HT-29 (cell line): ENCODE data around the gene ZNF322. TPM values are rescaled to one million over a fixed set of nuclear protein-coding genes. Genes with fewer than 3 reads are reported as not detected.

Experiments
- DNase-seq: peaks from one replicate; pipeline ENCODE4 v3.0.0-alpha.2; 2015; ENCODE audit warnings: low spot score
- total RNA-seq: library from RNA; depleted of rRNA; stranded (reverse); fragments of >200 nt; shearing (Covaris generic); gene quantifications from 2 replicates; pipeline ENCODE4 v1.2.3, GENCODE V29; 2014; rRNA removed

The ZNF322 gene
- total RNA-seq, 1 experiment from 2014 or later: 21.5 TPM

DNA sequence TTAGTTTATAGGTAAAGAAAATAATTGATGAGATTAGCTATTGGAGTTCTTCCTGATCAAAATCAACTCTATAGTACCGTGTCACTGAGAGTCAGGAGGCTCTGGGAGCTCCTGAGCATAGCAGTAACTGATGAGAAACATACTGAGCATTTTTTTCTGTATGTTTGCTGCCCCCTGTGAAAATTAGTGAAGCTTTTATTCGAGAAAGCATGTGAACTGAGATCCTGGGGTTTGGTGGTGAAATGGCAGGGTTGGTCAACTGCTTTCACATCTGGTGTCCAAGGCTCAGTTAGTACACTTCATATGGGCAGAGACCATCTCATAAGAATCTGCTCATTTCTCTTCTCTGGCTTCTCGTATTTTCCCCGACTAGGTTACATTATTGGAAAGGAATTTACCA lies 66.9 kb downstream of the ZNF322 start:
- DNase-seq: no peak

DNA sequence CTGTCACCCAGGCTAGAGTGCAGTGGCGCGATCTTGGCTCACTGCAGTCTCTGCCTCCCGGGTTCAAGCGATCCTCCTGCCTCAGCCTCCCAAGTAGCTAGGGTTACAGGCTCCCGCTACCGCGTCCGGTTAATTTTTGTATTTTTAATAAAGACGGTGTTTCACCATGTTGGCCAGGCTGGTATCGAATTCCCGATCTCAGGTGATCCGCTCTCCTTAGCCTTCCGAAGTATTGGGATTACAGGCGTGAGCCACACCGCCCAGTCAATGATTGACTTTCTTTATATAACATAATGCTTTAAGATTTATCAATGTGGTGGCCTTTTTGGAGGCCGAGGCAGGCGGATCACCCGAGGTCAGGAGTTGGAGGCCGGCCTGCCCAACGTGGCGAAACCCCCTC lies 70.6 kb downstream of the ZNF322 start:
- no peak for DNase-seq

Other genes with a start within 250 kb of the ZNF322 start
- gene BTN3A3, start 219.2 kb downstream of the ZNF322 start, total RNA-seq: 1.3 and 3.7 TPM in 2 replicates
- 8.0 and 9.4 TPM in 2 replicates for gene BTN2A1, start 201.8 kb downstream of the ZNF322 start, total RNA-seq
- gene BTN1A1, start 159.4 kb downstream of the ZNF322 start, total RNA-seq: not detected in 2 replicates
- 23.6 and 26.3 TPM in 2 replicates for gene HMGN4, start 121.4 kb downstream of the ZNF322 start, total RNA-seq
- 27.0 and 32.2 TPM in 2 replicates for gene ABT1, start 62.8 kb downstream of the ZNF322 start, total RNA-seq